GM10248 (cell line): Measurements from ENCODE around the gene COL13A1.

Experiments
- CTCF ChIA-PET: fragments of 300-600 bp; sonication (Branson Sonifier 250); formaldehyde crosslinking; extraction: SDS; loops from one replicate; lab custom pipeline; 2021; ENCODE audit warnings: antibody characterized with exemption; lab: Yijun Ruan, JAX
- POLR2A ChIA-PET: fragments of 350-650 bp; sonication (Branson Sonifier 250); formaldehyde crosslinking; extraction: SDS; loops from one replicate; lab custom pipeline; 2020; ENCODE audit warnings: antibody characterized with exemption; lab: Yijun Ruan, JAX
- DNase-seq: peaks from one replicate; pipeline ENCODE4 v3.0.0; 2012; ENCODE audit errors: extremely low spot score
- TF ChIP-seq, protein P1 (sequence below): IDR thresholded peaks from 2 replicates; pipeline ENCODE4 v1.5.1; 2012; ENCODE audit warnings: mild to moderate bottlenecking, low read depth; ENCODE audit errors: extremely low read depth, missing control alignments, control extremely low read depth

Gene COL13A1

GRCh38 chr10:69854511-69855345 is 53.0 kb downstream of the COL13A1 start:
- ChIA-PET POLR2A (interaction anchor here (0.7 kb wide), 1 partner anchor 35 kb away, joined by 3 read pairs; no protein-coding TSS in a partner anchor), CTCF (no interaction called here)
- no peak for DNase-seq
- TF ChIP-seq, protein P1, sequence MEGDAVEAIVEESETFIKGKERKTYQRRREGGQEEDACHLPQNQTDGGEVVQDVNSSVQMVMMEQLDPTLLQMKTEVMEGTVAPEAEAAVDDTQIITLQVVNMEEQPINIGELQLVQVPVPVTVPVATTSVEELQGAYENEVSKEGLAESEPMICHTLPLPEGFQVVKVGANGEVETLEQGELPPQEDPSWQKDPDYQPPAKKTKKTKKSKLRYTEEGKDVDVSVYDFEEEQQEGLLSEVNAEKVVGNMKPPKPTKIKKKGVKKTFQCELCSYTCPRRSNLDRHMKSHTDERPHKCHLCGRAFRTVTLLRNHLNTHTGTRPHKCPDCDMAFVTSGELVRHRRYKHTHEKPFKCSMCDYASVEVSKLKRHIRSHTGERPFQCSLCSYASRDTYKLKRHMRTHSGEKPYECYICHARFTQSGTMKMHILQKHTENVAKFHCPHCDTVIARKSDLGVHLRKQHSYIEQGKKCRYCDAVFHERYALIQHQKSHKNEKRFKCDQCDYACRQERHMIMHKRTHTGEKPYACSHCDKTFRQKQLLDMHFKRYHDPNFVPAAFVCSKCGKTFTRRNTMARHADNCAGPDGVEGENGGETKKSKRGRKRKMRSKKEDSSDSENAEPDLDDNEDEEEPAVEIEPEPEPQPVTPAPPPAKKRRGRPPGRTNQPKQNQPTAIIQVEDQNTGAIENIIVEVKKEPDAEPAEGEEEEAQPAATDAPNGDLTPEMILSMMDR, result no peak

GRCh38 chr10:69855346-69856111 is 53.8 kb downstream of the COL13A1 start:
- no peak for DNase-seq
- ChIA-PET POLR2A (no interaction called here), CTCF (no interaction called here)
- TF ChIP-seq, protein P1, result no peak

DNA sequence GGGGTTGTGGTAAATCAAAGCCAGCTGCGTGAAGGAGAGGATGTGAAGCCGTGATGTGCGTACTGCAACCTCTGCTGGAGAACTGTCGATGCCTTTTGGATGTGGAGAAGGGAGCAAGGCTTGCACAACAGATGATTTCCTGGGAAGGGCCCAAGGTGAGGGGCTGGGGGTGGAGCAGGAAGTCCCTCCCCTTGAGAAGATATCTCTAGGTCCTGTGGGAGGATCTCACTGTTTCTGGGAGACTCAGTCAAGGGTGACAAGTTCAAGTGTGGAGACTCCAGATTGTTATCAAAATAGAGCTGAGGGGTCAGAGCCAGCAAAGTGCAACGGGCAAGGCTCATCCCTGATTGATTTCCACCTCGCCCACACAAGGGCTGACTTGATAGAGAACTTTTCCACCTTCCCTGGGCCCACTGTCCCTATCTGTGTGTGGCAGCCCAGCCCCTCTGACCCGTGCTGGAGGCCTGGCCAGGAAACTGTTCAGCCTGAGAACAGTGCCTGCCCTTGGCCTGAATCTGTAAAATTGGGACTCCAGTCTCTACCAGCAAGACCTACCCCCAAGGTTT is 55.0 kb downstream of the COL13A1 start:
- ChIA-PET POLR2A (no interaction called here), CTCF (no interaction called here)
- DNase-seq, result no peak
- TF ChIP-seq, protein P1, result no peak

DNA sequence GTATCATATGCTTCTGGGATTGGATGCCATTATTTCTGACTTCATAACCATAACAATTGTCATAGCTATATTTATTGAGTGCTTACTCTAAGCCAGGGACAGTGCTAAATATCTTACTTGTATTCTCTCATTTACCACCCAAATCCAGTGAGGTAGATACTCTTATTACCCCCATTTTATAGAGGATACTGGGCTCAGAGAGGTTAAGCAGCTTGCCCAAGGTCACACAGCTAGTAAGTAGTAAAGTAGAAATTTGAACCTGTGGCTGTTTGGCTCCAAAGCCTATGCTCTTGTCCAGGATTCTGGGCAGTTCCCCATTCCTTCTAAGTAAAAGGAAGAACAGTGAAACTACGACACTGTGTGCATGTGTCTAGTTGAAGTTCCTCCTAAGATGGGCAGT is 56.5 kb downstream of the COL13A1 start:
- TF ChIP-seq, protein P1, result no peak
- DNase-seq, result no peak
- ChIA-PET POLR2A (no interaction called here), CTCF (interaction anchor here (1.4 kb wide), 1 partner anchor 13 kb away, joined by 4 read pairs; no protein-coding TSS in a partner anchor)

DNA sequence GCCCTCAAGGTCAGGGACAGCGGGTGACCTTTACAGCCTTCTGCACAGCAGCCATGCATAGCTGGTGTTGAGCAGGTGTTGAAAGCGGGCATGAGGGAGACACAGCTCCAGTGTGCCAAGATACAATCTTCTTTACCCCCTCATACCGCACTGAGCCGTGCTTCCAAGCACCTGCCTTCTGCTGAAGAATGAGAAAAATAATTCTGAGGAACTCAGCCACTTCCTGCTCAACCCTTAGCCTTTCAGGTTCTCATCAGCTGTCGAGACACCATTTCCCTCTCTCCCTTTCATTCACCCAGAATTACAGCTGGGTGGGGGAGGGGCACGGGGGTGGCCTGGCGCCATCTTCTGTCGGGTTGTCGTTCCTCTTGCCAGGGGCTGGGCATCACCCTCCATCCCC is 58.6 kb downstream of the COL13A1 start:
- ChIA-PET CTCF (interaction anchor here (1.6 kb wide), 1 partner anchor 8 kb away, joined by 3 read pairs; no protein-coding TSS in a partner anchor), POLR2A (no interaction called here)
- DNase-seq, result no peak
- TF ChIP-seq, protein P1, result no peak
